Umbilical cord (tissue), 2 donors: ENCODE data around the gene UBE2J2. TPM values are rescaled to one million over a fixed set of nuclear protein-coding genes. Genes with fewer than 3 reads are reported as not detected.

ENCODE experiments used
- DNase-seq: peaks from one replicate; pipeline ENCODE4 v3.0.0-alpha.2; 2015; ENCODE audit warnings: low spot score
- total RNA-seq: library from RNA; depleted of rRNA; stranded (reverse); fragments of >200 nt; gene quantifications from one replicate; pipeline ENCODE4 v1.2.3, GENCODE V29; 2014; ENCODE audit warnings: low replicate concordance; ENCODE audit not compliant: insufficient read depth

The UBE2J2 gene
- total RNA-seq, 1 donor from 2014 or later: 22.9 TPM

- DNase-seq: no peak
Measured at GRCh38 chr1:1281533-1282321, 8.1 kb upstream of the UBE2J2 start.

GRCh38 chr1:1280782-1281481 lies 7.3 kb upstream of the UBE2J2 start:
- DNase-seq: no peak

- no peak for DNase-seq
Measured at GRCh38 chr1:1279028-1279427, 5.4 kb upstream of the UBE2J2 start.

GRCh38 chr1:1278620-1279019 lies 5.0 kb upstream of the UBE2J2 start:
- DNase-seq: no peak

GRCh38 chr1:1275836-1276235 lies 2.2 kb upstream of the UBE2J2 start:
- DNase-seq: no peak

- no peak for DNase-seq
Measured at GRCh38 chr1:1274931-1275431, 1.3 kb upstream of the UBE2J2 start.

- DNase-seq: no peak
Measured at GRCh38 chr1:1274299-1274930, 761 bp upstream of the UBE2J2 start.

GRCh38 chr1:1273209-1273511 lies 494 bp downstream of the UBE2J2 start:
- DNase-seq: no peak

GRCh38 chr1:1272341-1273208 lies 1.1 kb downstream of the UBE2J2 start:
- no peak for DNase-seq

- DNase-seq: no peak
Measured at GRCh38 chr1:1270813-1271212, 2.8 kb downstream of the UBE2J2 start.

- DNase-seq: no peak
Measured at GRCh38 chr1:1268284-1268682, 5.4 kb downstream of the UBE2J2 start.

GRCh38 chr1:1267488-1268283 lies 6.0 kb downstream of the UBE2J2 start:
- no peak for DNase-seq

- no peak for DNase-seq
Measured at GRCh38 chr1:1264868-1265272, 8.8 kb downstream of the UBE2J2 start.

GRCh38 chr1:1264026-1264425 lies 9.6 kb downstream of the UBE2J2 start:
- no peak for DNase-seq

GRCh38 chr1:1262758-1263157 lies 10.9 kb downstream of the UBE2J2 start:
- DNase-seq: no peak

- DNase-seq: no peak
Measured at GRCh38 chr1:1262071-1262470, 11.6 kb downstream of the UBE2J2 start.

GRCh38 chr1:1260843-1261560 lies 12.7 kb downstream of the UBE2J2 start:
- no peak for DNase-seq

- no peak for DNase-seq
Measured at GRCh38 chr1:1259951-1260600, 13.6 kb downstream of the UBE2J2 start.

GRCh38 chr1:1259540-1259939 lies 14.1 kb downstream of the UBE2J2 start:
- no peak for DNase-seq

- no peak for DNase-seq
Measured at GRCh38 chr1:1259119-1259488, 14.6 kb downstream of the UBE2J2 start.
